HG03460 (cell line): Measurements from ENCODE around the gene SLC25A47.
A peak's percentile ranks its signal among the peaks of the same experiment; 100 is the strongest.

Experiments
- ATAC-seq: cut with Tn5 transposase; IDR thresholded peaks from one replicate; pipeline ENCODE4 v1.9.1; 2021; ENCODE audit not compliant: unreplicated experiment

The SLC25A47 gene

GRCh38 chr14:100374876-100375265, 51.7 kb downstream of the SLC25A47 start:
- ATAC-seq: no peak

DNA sequence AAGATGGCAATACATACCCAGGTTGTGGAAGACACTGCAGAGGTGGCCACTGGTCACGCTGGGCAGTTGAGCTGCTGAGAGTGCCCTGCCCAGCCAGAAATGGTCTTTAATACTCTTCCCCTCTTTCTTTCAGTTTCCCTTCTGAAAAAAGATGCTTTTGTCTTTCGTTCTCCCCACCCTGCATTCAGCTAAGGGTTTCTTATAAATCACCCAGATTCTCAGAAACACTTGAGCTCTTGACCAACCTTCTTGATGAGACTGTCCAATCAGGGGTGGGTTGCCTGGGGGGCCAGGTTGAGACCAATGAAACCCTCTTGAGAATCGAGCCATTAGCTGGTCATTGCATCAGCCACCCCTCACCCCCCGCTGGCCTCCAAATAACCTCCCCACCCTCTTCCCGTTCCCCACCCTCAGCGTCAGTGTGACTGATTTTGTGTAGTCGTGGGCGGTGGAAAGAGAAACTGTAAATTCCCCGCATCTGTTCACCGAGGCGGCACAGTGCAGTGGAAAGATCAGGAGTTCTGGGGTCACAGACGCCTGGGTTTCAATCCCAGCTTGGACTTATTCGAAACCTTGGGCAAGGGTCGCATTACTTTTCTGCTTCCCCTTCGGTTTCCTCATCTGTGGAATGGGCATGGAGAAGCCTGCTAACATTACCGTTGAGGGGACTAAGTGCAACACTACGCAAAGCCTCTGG, 52.3 kb downstream of the SLC25A47 start:
- ATAC-seq: peak; percentile 34

GRCh38 chr14:100375963-100376735, 53.0 kb downstream of the SLC25A47 start, which contains the start of gene WDR25:
WDR25 (plus strand) TSS chr14:100376485.
- peak; percentile 80 for ATAC-seq

- no peak for ATAC-seq
These were observed 53.6 kb downstream of the SLC25A47 start for GRCh38 chr14:100376751-100377171.
